Stimulated activated CD8-positive, alpha-beta memory T cell treated with anti-CD3 and anti-CD28 coated beads, Interleukin-2, amount 100 ng/mL, for 48 hours (primary cell): ENCODE measurements around the gene PRPF31.
"Not testable (repeated sequence)": the region's sequence is repeated elsewhere in the genome, so short reads cannot be mapped to it uniquely, and the experiment has no call there.

Experiments
- DNase-seq, 2 donors: peaks; one replicate each; pipeline ENCODE4 v3.0.0-alpha.2; 2020; ENCODE audit warnings: low read depth in 2 of 2

Gene PRPF31

GRCh38 chr19:54162884-54163283, 47.3 kb downstream of the PRPF31 start:
- no peak for DNase-seq

GRCh38 chr19:54164369-54165068, 49.0 kb downstream of the PRPF31 start:
- peak; percentile 45 to 71 for DNase-seq

- DNase-seq = no peak
Observed at GRCh38 chr19:54165222-54165621, 49.7 kb downstream of the PRPF31 start.

GRCh38 chr19:54168174-54168917, 52.8 kb downstream of the PRPF31 start:
- peak; percentile 92 to 96 for DNase-seq

- no peak for DNase-seq
Observed at GRCh38 chr19:54169149-54169740, 53.7 kb downstream of the PRPF31 start.

- not testable (repeated sequence) for DNase-seq
Observed at GRCh38 chr19:54171736-54172431, 56.3 kb downstream of the PRPF31 start.

- no peak for DNase-seq
Observed at GRCh38 chr19:54172471-54173358, 57.2 kb downstream of the PRPF31 start, which contains the start of gene TMC4. TSS of gene TMC4 (minus strand) at chr19:54173160. CDS start at chr19:54173117, 43 bp downstream.

- DNase-seq = no peak
Observed at GRCh38 chr19:54173359-54173699, 57.8 kb downstream of the PRPF31 start.

- no peak for DNase-seq
Observed at GRCh38 chr19:54173951-54174834, 58.6 kb downstream of the PRPF31 start.

GRCh38 chr19:54178581-54179261, 63.2 kb downstream of the PRPF31 start:
- no peak for DNase-seq

GRCh38 chr19:54179262-54179852, 63.8 kb downstream of the PRPF31 start:
- no peak for DNase-seq

- DNase-seq = no peak
Observed at GRCh38 chr19:54179921-54180461, 64.4 kb downstream of the PRPF31 start.

GRCh38 chr19:54180691-54181091, 65.1 kb downstream of the PRPF31 start:
- no peak for DNase-seq
